ENCODE data around the gene PEAK3. TPM values are rescaled to one million over a fixed set of nuclear protein-coding genes. Genes with fewer than 3 reads are reported as not detected.
"Not testable (repeated sequence)": the region's sequence is repeated elsewhere in the genome, so short reads cannot be mapped to it uniquely, and the experiment has no call there.

PEAK3 gene
- total RNA-seq, 1 experiment from 2014 or later, result not detected

- Histone ChIP-seq H3K36me3 (replicated peaks; ENCODE audit: control insufficient read depth, insufficient read depth, low read length) (no peaks in the 10 kb centered on the region), H3K4me3 (ENCODE audit: insufficient read depth, low read depth, low read length) (no peak overlapping the region), H3K27me3 (ENCODE audit: control insufficient read depth, insufficient read depth, low read length) (peaks cover 33% of the 10 kb centered on the region; the same call in 1 of the 2 replicates)
- DNase-seq, result no peak
Measured at GRCh38 chr19:2288338-2288817, 6.4 kb upstream of the PEAK3 start.

- H3K27me3 ChIP-seq (ENCODE audit: control insufficient read depth, insufficient read depth, low read length), result peaks cover 36% of the 10 kb centered on the region; the same call in 1 of the 2 replicates
- no peak for DNase-seq
- H3K36me3 ChIP-seq (replicated peaks; ENCODE audit: control insufficient read depth, insufficient read depth, low read length), result no peaks in the 10 kb centered on the region
- no peak overlapping the region for H3K4me3 ChIP-seq (ENCODE audit: insufficient read depth, low read depth, low read length)
Measured at GRCh38 chr19:2287585-2288337, 5.8 kb upstream of the PEAK3 start.

GRCh38 chr19:2286402-2287140 lies 4.6 kb upstream of the PEAK3 start:
- peaks cover 38% of the 10 kb centered on the region for H3K27me3 ChIP-seq (ENCODE audit: control insufficient read depth, insufficient read depth, low read length)
- no peak for DNase-seq
- H3K36me3 ChIP-seq (replicated peaks; ENCODE audit: control insufficient read depth, insufficient read depth, low read length), result no peaks in the 10 kb centered on the region
- no peak overlapping the region for H3K4me3 ChIP-seq (ENCODE audit: insufficient read depth, low read depth, low read length)

GRCh38 chr19:2283835-2284507 lies 2.0 kb upstream of the PEAK3 start:
- H3K27me3 ChIP-seq (ENCODE audit: control insufficient read depth, insufficient read depth, low read length), result peaks cover 14% of the 10 kb centered on the region

GRCh38 chr19:2282862-2283237 lies 875 bp upstream of the PEAK3 start:
- Histone ChIP-seq H3K36me3 (replicated peaks; ENCODE audit: control insufficient read depth, insufficient read depth, low read length) (no peaks in the 10 kb centered on the region), H3K27me3 (ENCODE audit: control insufficient read depth, insufficient read depth, low read length) (peaks cover 10% of the 10 kb centered on the region), H3K4me3 (ENCODE audit: insufficient read depth, low read depth, low read length) (no peak overlapping the region; the same call in 1 of the 2 replicates)
- no peak for DNase-seq

More at GRCh38 chr19:2283835-2284507, 2.0 kb upstream of the PEAK3 start:
- no peaks in the 10 kb centered on the region for H3K36me3 ChIP-seq (replicated peaks; ENCODE audit: control insufficient read depth, insufficient read depth, low read length)
- no peak overlapping the region for H3K4me3 ChIP-seq (ENCODE audit: insufficient read depth, low read depth, low read length)
- DNase-seq, result no peak

- not testable (repeated sequence) for H3K36me3 ChIP-seq (replicated peaks; ENCODE audit: control insufficient read depth, insufficient read depth, low read length); H3K27me3 ChIP-seq (ENCODE audit: control insufficient read depth, insufficient read depth, low read length); DNase-seq
- H3K4me3 ChIP-seq (ENCODE audit: insufficient read depth, low read depth, low read length), result peak overlapping the region; percentile 45
Measured at GRCh38 chr19:2281265-2282061, 512 bp downstream of the PEAK3 start.

- no peak overlapping the region for H3K4me3 ChIP-seq (ENCODE audit: insufficient read depth, low read depth, low read length)
- H3K36me3 ChIP-seq (replicated peaks; ENCODE audit: control insufficient read depth, insufficient read depth, low read length), result no peaks in the 10 kb centered on the region
- peaks cover 10% of the 10 kb centered on the region for H3K27me3 ChIP-seq (ENCODE audit: control insufficient read depth, insufficient read depth, low read length)
- peak; percentile 70 for DNase-seq
Measured at GRCh38 chr19:2280633-2281264, 1.2 kb downstream of the PEAK3 start.

- H3K27me3 ChIP-seq (ENCODE audit: control insufficient read depth, insufficient read depth, low read length), result peaks cover 10% of the 10 kb centered on the region
Measured at GRCh38 chr19:2278459-2279158, 3.4 kb downstream of the PEAK3 start.

GRCh38 chr19:2277138-2277537 lies 4.8 kb downstream of the PEAK3 start:
- Histone ChIP-seq H3K27me3 (ENCODE audit: control insufficient read depth, insufficient read depth, low read length) (no peaks in the 10 kb centered on the region; the same call in none of the 2 replicates), H3K4me3 (ENCODE audit: insufficient read depth, low read depth, low read length) (no peak overlapping the region), H3K36me3 (replicated peaks; ENCODE audit: control insufficient read depth, insufficient read depth, low read length) (peaks cover 4% of the 10 kb centered on the region)
- DNase-seq, result no peak

More at GRCh38 chr19:2278459-2279158, 3.4 kb downstream of the PEAK3 start:
- H3K36me3 ChIP-seq (replicated peaks; ENCODE audit: control insufficient read depth, insufficient read depth, low read length), result peaks cover 1% of the 10 kb centered on the region
- peak; percentile 65 for DNase-seq
- no peak overlapping the region for H3K4me3 ChIP-seq (ENCODE audit: insufficient read depth, low read depth, low read length)

GRCh38 chr19:2276429-2276986 lies 5.5 kb downstream of the PEAK3 start:
- Histone ChIP-seq H3K4me3 (ENCODE audit: insufficient read depth, low read depth, low read length) (no peak overlapping the region), H3K27me3 (ENCODE audit: control insufficient read depth, insufficient read depth, low read length) (no peaks in the 10 kb centered on the region), H3K36me3 (replicated peaks; ENCODE audit: control insufficient read depth, insufficient read depth, low read length) (peaks cover 7% of the 10 kb centered on the region)
- DNase-seq, result no peak

- Histone ChIP-seq H3K36me3 (replicated peaks; ENCODE audit: control insufficient read depth, insufficient read depth, low read length) (peaks cover 9% of the 10 kb centered on the region), H3K4me3 (ENCODE audit: insufficient read depth, low read depth, low read length) (no peak overlapping the region), H3K27me3 (ENCODE audit: control insufficient read depth, insufficient read depth, low read length) (no peaks in the 10 kb centered on the region)
- peak; percentile 78 for DNase-seq
Measured at GRCh38 chr19:2275588-2276428, 6.2 kb downstream of the PEAK3 start.

GRCh38 chr19:2274931-2275535 lies 6.9 kb downstream of the PEAK3 start:
- DNase-seq, result peak; percentile 92
- H3K4me3 ChIP-seq (ENCODE audit: insufficient read depth, low read depth, low read length), result no peak overlapping the region
- no peaks in the 10 kb centered on the region for H3K27me3 ChIP-seq (ENCODE audit: control insufficient read depth, insufficient read depth, low read length)

More at GRCh38 chr19:2274931-2275535, 6.9 kb downstream of the PEAK3 start:
- H3K36me3 ChIP-seq (replicated peaks; ENCODE audit: control insufficient read depth, insufficient read depth, low read length), result peaks cover 9% of the 10 kb centered on the region

Measured in H7 (cell line).